Ovary (tissue), 9 donors: ENCODE results near the gene BORCS6. TPM values are rescaled to one million over a fixed set of nuclear protein-coding genes. Genes with fewer than 3 reads are reported as not detected.
A peak's percentile ranks its signal among the peaks of the same experiment; 100 is the strongest.

Source experiments
- DNase-seq, 5 donors: peaks; one replicate each; pipeline ENCODE4 v3.0.0-alpha.2; 2019 to 2020
- H3K27ac ChIP-seq, 2 donors: fragments of 200-600 bp; one replicate each; pipeline versions ENCODE4 v1.5.1 to v1.8.0; 2019 to 2022
- H3K27me3 ChIP-seq: fragments of 200-600 bp; one replicate; pipeline ENCODE4 v1.8.0; 2022
- H3K36me3 ChIP-seq: fragments of 200-600 bp; sonication (generic); one replicate; pipeline ENCODE4 v1.5.1; 2019
- H3K4me1 ChIP-seq: one replicate; pipeline ENCODE4 v1.8.1; 2013; ENCODE audit warnings: mild to moderate bottlenecking, moderate library complexity; ENCODE audit not compliant: insufficient read depth
- H3K4me3 ChIP-seq: fragments of 200-600 bp; sonication (generic); one replicate; pipeline ENCODE4 v1.5.1; 2017
- H3K9me3 ChIP-seq, 2 donors: fragments of 200-600 bp in 1 of 2; sonication (generic) in 1 of 2; one replicate each; pipeline versions ENCODE4 v1.5.1 to v1.8.1; 2013 to 2019; ENCODE audit warnings: mild to moderate bottlenecking in 1 of 2, moderate library complexity in 1 of 2
- EP300 ChIP-seq: sonication (generic); formaldehyde crosslinking; IDR thresholded peaks from one replicate; pipeline ENCODE4 v1.6.1; 2017; ENCODE audit warnings: antibody characterized with exemption
- POLR2A ChIP-seq: fragments of 450-650 bp; IDR thresholded peaks from one replicate; pipeline ENCODE4 v1.6.1; 2017; ENCODE audit warnings: antibody characterized with exemption, mild to moderate bottlenecking, moderate library complexity
- WGBS, 3 donors: extraction: QIAGEN DNeasy Blood & Tissue Kit in 1 of 3; methylation state at CpG; one replicate each; pipeline versions ENCODE4 v1.1.5 to v1.1.7; 2013 to 2017; 5-methylcytosine and 5-hydroxymethylcytosine counted together
- intact Hi-C, 4 donors: fragments of 100-400 bp; cut with DNase I; formaldehyde crosslinking; loops; one replicate each; pipeline versions ENCODE4 v1.11.0 to v1.15.1; 2022 to 2023
- polyA plus RNA-seq, 2 donors: library from polyadenylated mRNA; stranded (reverse); fragments of 200-250 nt in 1 of 2; fragments of 350-450 nt in 1 of 2; fragmentation: Illumina TruSeq in 1 of 2; extraction: RNeasy Lipid Tissue Mini Kit (QIAGEN cat#74804) in 1 of 2; gene quantifications; one replicate each; pipeline ENCODE4 v1.2.3, GENCODE V29; 2013 to 2014
- total RNA-seq, 7 donors: library from RNA; depleted of rRNA in 2 of 7; stranded (reverse); fragments of >200 nt in 2 of 7; fragmentation: NEBNext Ultra II Directional in 3 of 7; extraction: Animal tissue kit (Norgen Biotek cat#: 25700) in 3 of 7; gene quantifications; one replicate each; pipeline versions ENCODE4 v1.1.0 to v1.2.4, GENCODE V29; 2016 to 2023
- TF ChIP-seq, protein P1 (sequence below), 3 donors: fragments of 450-650 bp in 2 of 3; fragments of 200-600 bp in 1 of 3; IDR thresholded peaks; one replicate each; pipeline versions ENCODE4 v1.5.1 to v1.8.0; 2016 to 2022; ENCODE audit warnings: antibody characterized with exemption in 3 of 3, mild to moderate bottlenecking in 1 of 3
- donor health status: DM: no; HTN: no; CAD: no; lungs with moderate emphysema.
- donor health status: DM: no; HTN: no; CAD: no.
- donor health status: Bipolar disorder and iron deficiency.
- donor health status: DM: yes; HTN: yes; CAD: no.
- donor health status: DM: no; HTN: no; CAD: no.
- donor health status: DM: yes; HTN: yes; CAD: no.

BORCS6 gene
- total and polyA plus RNA-seq, 9 donors, result 1.3 to 7.2 (median 6.7) TPM

DNA sequence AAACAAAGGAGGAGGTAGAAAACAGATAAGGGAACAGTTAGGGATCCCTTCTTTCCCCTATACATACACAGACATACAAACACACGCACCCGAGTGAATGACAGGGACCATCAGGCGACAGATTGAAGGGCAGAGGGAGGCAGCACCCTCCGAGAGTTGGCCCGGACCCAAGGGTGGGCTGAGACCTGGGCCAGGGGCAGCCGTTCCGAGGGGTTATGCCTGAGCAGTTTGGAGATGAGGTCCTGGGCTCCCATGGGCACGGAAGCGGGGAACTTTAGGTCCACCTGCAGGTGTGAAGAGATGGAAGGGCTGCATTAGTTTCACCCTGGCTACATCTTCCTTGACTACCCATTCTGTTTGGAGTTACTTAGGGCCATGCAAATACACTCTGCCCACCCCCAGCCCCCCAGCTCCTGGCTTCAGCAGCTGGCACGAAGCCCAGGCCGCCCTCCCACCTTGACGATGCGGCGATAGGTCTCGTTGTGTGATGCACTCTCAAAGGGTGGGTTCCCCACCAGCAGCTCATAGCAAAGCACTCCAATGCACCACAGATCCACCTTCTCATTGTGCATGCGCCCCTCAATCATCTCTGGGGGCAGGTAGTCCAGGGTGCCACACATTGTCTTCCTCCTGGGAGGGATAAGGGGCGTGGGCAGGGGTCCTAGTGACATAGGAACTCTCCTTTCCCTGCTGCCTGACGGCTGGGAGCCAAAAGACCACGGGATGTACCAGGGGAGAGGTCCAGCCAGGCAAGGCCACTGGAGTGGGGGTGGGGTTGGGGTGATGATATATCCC is 15.0 kb upstream of the BORCS6 start:
- no peak for DNase-seq
- H3K27me3 ChIP-seq, result no peaks in the 10 kb centered on the region
- H3K36me3 ChIP-seq, result no peaks in the 10 kb centered on the region
- H3K27ac ChIP-seq, result no peak overlapping the region
- WGBS, 3 donors, result 82 to 88% (median 82%) methylated on average over 19 of the region's 19 CpGs
- TF ChIP-seq POLR2A (no peak), EP300 (no peak)
- TF ChIP-seq, protein P1, sequence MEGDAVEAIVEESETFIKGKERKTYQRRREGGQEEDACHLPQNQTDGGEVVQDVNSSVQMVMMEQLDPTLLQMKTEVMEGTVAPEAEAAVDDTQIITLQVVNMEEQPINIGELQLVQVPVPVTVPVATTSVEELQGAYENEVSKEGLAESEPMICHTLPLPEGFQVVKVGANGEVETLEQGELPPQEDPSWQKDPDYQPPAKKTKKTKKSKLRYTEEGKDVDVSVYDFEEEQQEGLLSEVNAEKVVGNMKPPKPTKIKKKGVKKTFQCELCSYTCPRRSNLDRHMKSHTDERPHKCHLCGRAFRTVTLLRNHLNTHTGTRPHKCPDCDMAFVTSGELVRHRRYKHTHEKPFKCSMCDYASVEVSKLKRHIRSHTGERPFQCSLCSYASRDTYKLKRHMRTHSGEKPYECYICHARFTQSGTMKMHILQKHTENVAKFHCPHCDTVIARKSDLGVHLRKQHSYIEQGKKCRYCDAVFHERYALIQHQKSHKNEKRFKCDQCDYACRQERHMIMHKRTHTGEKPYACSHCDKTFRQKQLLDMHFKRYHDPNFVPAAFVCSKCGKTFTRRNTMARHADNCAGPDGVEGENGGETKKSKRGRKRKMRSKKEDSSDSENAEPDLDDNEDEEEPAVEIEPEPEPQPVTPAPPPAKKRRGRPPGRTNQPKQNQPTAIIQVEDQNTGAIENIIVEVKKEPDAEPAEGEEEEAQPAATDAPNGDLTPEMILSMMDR (IDR thresholded peaks at IDR 0.05), result no peak
- intact Hi-C loops, result no loop called here
- peaks cover 2% of the 10 kb centered on the region for H3K4me1 ChIP-seq
- H3K9me3 ChIP-seq, result no peaks in the 10 kb centered on the region
- H3K4me3 ChIP-seq, result no peak overlapping the region

DNA sequence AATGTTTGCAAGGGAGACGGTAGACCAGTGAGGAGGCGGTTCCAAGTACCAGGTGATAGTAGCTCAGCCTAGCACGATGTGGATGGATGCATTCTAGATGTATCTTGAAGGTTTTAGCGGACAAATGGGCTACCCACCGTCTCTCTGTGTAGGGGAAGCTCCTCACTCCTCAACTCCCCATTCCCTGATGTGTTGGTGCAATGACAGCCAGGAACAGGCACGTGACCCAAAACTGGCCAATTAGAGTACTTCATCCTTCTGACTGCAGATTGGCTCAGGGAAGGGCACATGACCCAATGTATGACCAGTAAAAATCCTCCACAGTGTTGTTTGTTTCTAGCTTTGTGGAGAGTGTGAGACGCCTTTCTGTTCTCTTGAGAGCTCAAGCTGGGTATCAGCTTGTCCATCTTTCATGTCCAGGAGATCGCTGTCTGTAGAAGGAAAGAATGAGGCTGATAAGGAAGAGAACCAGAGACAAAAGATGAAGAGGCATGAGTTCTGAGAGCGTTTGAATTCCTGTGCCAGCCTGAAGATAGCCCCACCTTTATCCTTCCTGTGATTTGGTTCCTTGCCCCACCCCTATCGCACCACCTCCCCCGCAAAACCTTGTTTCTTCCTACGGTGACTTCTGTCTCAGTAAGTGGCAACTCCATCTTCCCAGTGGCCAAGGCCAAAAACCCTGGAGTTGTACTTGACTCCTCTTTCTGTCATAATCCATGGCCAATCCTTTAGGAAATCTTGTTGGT is 2.3 kb upstream of the BORCS6 start:
- TF ChIP-seq EP300, result no peak
- TF ChIP-seq POLR2A, result peak; percentile 68
- TF ChIP-seq, protein P1 (IDR thresholded peaks at IDR 0.05), result no peak
- H3K4me3 ChIP-seq, result peak overlapping the region; percentile 39
- H3K27ac ChIP-seq, result peak overlapping the region; percentile 51 to 54
- intact Hi-C loops, result no loop called here
- H3K9me3 ChIP-seq, result no peaks in the 10 kb centered on the region
- H3K36me3 ChIP-seq, result no peaks in the 10 kb centered on the region
- no peaks in the 10 kb centered on the region for H3K27me3 ChIP-seq
- peaks cover 16% of the 10 kb centered on the region for H3K4me1 ChIP-seq
- DNase-seq, result peak; percentile 72 to 86 (median 74)
- 5 to 7% (median 7%) methylated on average over 12 of the region's 12 CpGs for WGBS, 3 donors

DNA sequence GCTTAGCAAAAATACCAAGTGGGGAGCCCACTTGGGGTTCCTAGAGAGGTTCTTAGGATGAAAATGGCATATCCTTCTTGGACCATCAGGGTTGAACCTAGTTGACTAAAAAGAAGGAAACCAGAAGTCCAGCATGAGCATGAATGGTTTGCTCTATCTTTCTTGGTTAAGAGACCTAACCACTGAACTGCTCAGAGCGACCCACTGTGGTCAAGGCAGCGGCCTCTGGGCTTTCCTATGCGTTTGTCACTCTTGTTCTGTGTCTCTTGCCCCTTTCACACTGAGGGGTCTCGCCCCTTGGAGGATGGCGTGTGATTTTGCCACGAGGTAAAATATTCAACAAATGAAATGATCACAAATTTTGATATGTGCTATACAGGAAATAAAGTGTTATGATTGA is 526 bp upstream of the BORCS6 start:
- DNase-seq, result no peak
- H3K4me3 ChIP-seq, result no peak overlapping the region
- no peaks in the 10 kb centered on the region for H3K36me3 ChIP-seq
- no peaks in the 10 kb centered on the region for H3K27me3 ChIP-seq
- no peak for TF ChIP-seq POLR2A
- TF ChIP-seq, protein P1 (IDR thresholded peaks at IDR 0.05), result no peak
- TF ChIP-seq EP300, result no peak
- H3K4me1 ChIP-seq, result peaks cover 16% of the 10 kb centered on the region
- peak overlapping the region in 1 of 2 donors; percentile 44 for H3K27ac ChIP-seq
- no peaks in the 10 kb centered on the region for H3K9me3 ChIP-seq
- intact Hi-C loops, result no loop called here
- 28 to 36% (median 35%) methylated on average over 6 of the region's 6 CpGs for WGBS, 3 donors

DNA sequence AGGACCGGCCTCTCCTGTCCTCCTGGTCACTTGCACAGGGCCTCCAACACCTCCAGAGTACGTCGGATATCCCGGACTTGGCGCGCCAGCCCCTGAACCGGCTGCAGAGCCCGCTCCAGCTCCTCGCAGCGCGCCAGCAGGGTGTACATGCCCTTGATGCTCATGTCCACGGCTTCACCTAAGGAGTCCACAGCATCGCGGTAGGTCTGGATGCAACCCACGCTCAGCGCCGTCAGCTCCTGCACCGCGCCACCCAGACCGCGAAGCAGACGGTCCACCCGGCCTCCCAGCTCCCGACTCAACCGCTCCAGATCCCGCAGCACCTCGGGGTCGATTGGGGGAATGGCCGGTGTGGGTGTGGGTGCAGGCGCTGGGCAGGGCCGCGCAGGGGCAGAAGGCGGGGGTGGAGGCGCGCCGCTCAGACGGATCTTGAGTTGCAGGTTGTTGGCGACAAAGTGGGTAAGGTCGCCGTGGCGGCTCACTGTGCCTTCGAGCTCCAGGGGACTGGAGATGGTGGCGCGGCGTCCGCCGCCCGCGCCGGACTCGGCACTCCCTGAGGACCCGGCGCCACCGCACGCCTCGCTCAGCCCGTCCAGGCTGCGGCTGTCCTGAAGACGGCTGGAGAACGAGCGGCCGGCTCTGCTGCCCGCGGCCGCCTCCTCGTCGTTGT is 804 bp downstream of the BORCS6 start:
- DNase-seq, result peak in 4 of 5 donors; percentile 50 to 61 (median 57)
- H3K4me1 ChIP-seq, result peaks cover 16% of the 10 kb centered on the region
- intact Hi-C loops, result loop anchor here (2.0 to 10.0 kb wide), 5 partner anchors 33 to 1174 kb away; partner anchors contain the start of genes HES7 (in 1 of the 4) and RNASEK (in 1 of the 4)
- H3K9me3 ChIP-seq, result no peaks in the 10 kb centered on the region
- H3K36me3 ChIP-seq, result no peaks in the 10 kb centered on the region
- H3K27ac ChIP-seq, result peak overlapping the region; percentile 72 to 84
- no peaks in the 10 kb centered on the region for H3K27me3 ChIP-seq
- whole genome bisulfite sequencing, 3 donors, result 3 to 7% (median 5%) methylated on average over 38 to 67 of the region's 67 CpGs
- no peak for TF ChIP-seq EP300
- TF ChIP-seq POLR2A, result no peak
- TF ChIP-seq, protein P1 (IDR thresholded peaks at IDR 0.05), result no peak
- peak overlapping the region; percentile 97 for H3K4me3 ChIP-seq
